ENCODE data around the gene SFXN4. TPM values are rescaled to one million over a fixed set of nuclear protein-coding genes. Genes with fewer than 3 reads are reported as not detected.

Gene SFXN4
- total RNA-seq, 1 donor from 2014 or later, result 21.9 TPM

GRCh38 chr10:119135513-119135881 is 30.0 kb downstream of the SFXN4 start:
- no peak for DNase-seq (ENCODE audit: low read depth)
- H3K27me3 ChIP-seq (ENCODE audit: control insufficient read depth, insufficient read depth, low read length), result no peaks in the 10 kb centered on the region
- H3K36me3 ChIP-seq (ENCODE audit: control insufficient read depth, insufficient read depth, low read length), result peaks cover 3% of the 10 kb centered on the region
- H3K4me3 ChIP-seq (ENCODE audit: low read depth, low read length), result no peak overlapping the region
- no peak for TF ChIP-seq CTCF (IDR thresholded peaks at IDR 0.05; ENCODE audit: insufficient read depth, low read length, poor library complexity, severe bottlenecking)

DNA sequence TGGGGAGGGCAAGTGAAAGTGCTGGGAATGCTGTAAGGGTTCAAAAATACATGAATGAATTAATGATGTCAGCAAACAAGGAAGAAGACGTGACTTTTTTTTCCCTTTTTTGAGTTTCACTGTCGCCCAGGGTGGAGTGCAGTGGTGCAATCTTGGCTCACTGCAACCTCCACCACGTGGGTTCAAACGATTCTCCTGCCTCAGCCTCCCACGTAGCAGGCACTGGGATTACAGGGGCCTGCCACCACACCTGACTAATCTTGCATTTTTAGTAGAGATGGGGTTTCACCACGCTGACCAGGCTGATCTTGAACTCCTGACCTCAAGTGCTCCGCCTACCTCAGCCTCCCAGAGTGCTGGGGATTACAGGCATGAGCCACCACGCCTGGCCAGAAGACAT is 31.6 kb downstream of the SFXN4 start:
- Histone ChIP-seq H3K36me3 (ENCODE audit: control insufficient read depth, insufficient read depth, low read length) (peaks cover 4% of the 10 kb centered on the region), H3K27me3 (ENCODE audit: control insufficient read depth, insufficient read depth, low read length) (no peaks in the 10 kb centered on the region), H3K4me3 (ENCODE audit: low read depth, low read length) (no peak overlapping the region)
- no peak for TF ChIP-seq CTCF (IDR thresholded peaks at IDR 0.05; ENCODE audit: insufficient read depth, low read length, poor library complexity, severe bottlenecking)
- DNase-seq (ENCODE audit: low read depth), result no peak

- DNase-seq (ENCODE audit: low read depth), result no peak
- Histone ChIP-seq H3K27me3 (ENCODE audit: control insufficient read depth, insufficient read depth, low read length) (no peaks in the 10 kb centered on the region), H3K4me3 (ENCODE audit: low read depth, low read length) (no peak overlapping the region), H3K36me3 (ENCODE audit: control insufficient read depth, insufficient read depth, low read length) (peaks cover 4% of the 10 kb centered on the region)
- no peak for TF ChIP-seq CTCF (IDR thresholded peaks at IDR 0.05; ENCODE audit: insufficient read depth, low read length, poor library complexity, severe bottlenecking)
These were observed 32.8 kb downstream of the SFXN4 start for GRCh38 chr10:119132521-119133345.

- DNase-seq (ENCODE audit: low read depth), result no peak
- no peak for TF ChIP-seq CTCF (IDR thresholded peaks at IDR 0.05; ENCODE audit: insufficient read depth, low read length, poor library complexity, severe bottlenecking)
- Histone ChIP-seq H3K27me3 (ENCODE audit: control insufficient read depth, insufficient read depth, low read length) (no peaks in the 10 kb centered on the region), H3K4me3 (ENCODE audit: low read depth, low read length) (no peak overlapping the region), H3K36me3 (ENCODE audit: control insufficient read depth, insufficient read depth, low read length) (peaks cover 4% of the 10 kb centered on the region)
These were observed 33.8 kb downstream of the SFXN4 start for GRCh38 chr10:119131512-119132240.

DNA sequence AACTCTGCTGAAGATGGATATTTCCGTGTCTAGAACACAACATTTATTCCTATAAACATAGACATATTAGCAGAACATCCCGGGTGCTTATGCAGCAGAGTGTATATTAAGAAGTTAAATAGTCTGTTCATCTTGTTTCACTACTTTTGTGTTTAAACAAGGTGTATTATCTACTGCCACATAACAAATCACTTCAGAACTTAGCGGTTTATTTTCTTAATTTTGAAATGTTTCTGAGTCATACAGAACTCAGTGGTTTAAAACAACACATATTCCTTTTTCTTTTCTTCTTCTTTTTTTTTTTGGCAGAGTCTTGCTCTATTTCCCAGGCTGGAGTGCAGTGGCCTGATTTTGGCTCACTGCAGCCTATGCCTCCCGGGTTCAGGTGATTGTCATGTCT is 35.8 kb downstream of the SFXN4 start:
- peaks cover 4% of the 10 kb centered on the region for H3K36me3 ChIP-seq (ENCODE audit: control insufficient read depth, insufficient read depth, low read length)
- no peaks in the 10 kb centered on the region for H3K27me3 ChIP-seq (ENCODE audit: control insufficient read depth, insufficient read depth, low read length)
- DNase-seq (ENCODE audit: low read depth), result no peak
- no peak for TF ChIP-seq CTCF (IDR thresholded peaks at IDR 0.05; ENCODE audit: insufficient read depth, low read length, poor library complexity, severe bottlenecking)
- H3K4me3 ChIP-seq (ENCODE audit: low read depth, low read length), result no peak overlapping the region
